ENCODE measurements around the gene FBXO11.

Gene FBXO11

GRCh38 chr2:47783486-47784351 lies 122.6 kb downstream of the FBXO11 start:
- peak; percentile 12 for DNase-seq (ENCODE audit: low read depth)

- DNase-seq (ENCODE audit: low read depth), result peak; percentile 83
These were observed 123.4 kb downstream of the FBXO11 start, which contains the start of gene MSH6 for GRCh38 chr2:47782671-47783485. Gene MSH6 (plus strand): TSS chr2:47783145. CDS start chr2:47783234, 89 bp downstream.

- no peak for DNase-seq (ENCODE audit: low read depth)
These were observed 124.0 kb downstream of the FBXO11 start for GRCh38 chr2:47782381-47782670.

- DNase-seq (ENCODE audit: low read depth), result no peak
These were observed 126.9 kb downstream of the FBXO11 start for GRCh38 chr2:47779426-47779790.

GRCh38 chr2:47778698-47779425 lies 127.4 kb downstream of the FBXO11 start:
- DNase-seq (ENCODE audit: low read depth), result no peak

- DNase-seq (ENCODE audit: low read depth), result no peak
These were observed 128.9 kb downstream of the FBXO11 start for GRCh38 chr2:47777277-47777937.

GRCh38 chr2:47774567-47774966 lies 131.7 kb downstream of the FBXO11 start:
- DNase-seq (ENCODE audit: low read depth), result no peak

- DNase-seq (ENCODE audit: low read depth), result no peak
These were observed 134.0 kb downstream of the FBXO11 start for GRCh38 chr2:47772343-47772742.

GRCh38 chr2:47771211-47771610 lies 135.1 kb downstream of the FBXO11 start:
- peak; percentile 91 for DNase-seq (ENCODE audit: low read depth)

- DNase-seq (ENCODE audit: low read depth), result no peak
These were observed 137.0 kb downstream of the FBXO11 start for GRCh38 chr2:47769318-47769717.

GRCh38 chr2:47767880-47768609 lies 138.3 kb downstream of the FBXO11 start:
- DNase-seq (ENCODE audit: low read depth), result no peak

GRCh38 chr2:47767497-47767844 lies 138.8 kb downstream of the FBXO11 start:
- DNase-seq (ENCODE audit: low read depth), result no peak

GRCh38 chr2:47751856-47752414 lies 154.4 kb downstream of the FBXO11 start:
- no peak for DNase-seq (ENCODE audit: low read depth)

- DNase-seq (ENCODE audit: low read depth), result no peak
These were observed 158.4 kb downstream of the FBXO11 start for GRCh38 chr2:47747878-47748277.

GRCh38 chr2:47744074-47744473 lies 162.2 kb downstream of the FBXO11 start:
- no peak for DNase-seq (ENCODE audit: low read depth)

GRCh38 chr2:47741637-47742036 lies 164.7 kb downstream of the FBXO11 start:
- DNase-seq (ENCODE audit: low read depth), result no peak

- DNase-seq (ENCODE audit: low read depth), result no peak
These were observed 165.2 kb downstream of the FBXO11 start for GRCh38 chr2:47741101-47741500.

Measured in stromal cell of bone marrow (primary cell).